ENCODE results near the gene GJB4. TPM values are rescaled to one million over a fixed set of nuclear protein-coding genes. Genes with fewer than 3 reads are reported as not detected.

GJB4 gene
- polyA plus RNA-seq, 2 of the 4 experiments (the other 2 are of a cell fraction), result not detected

GRCh38 chr1:34761176-34761761, 1.7 kb downstream of the GJB4 start:
- Histone ChIP-seq H3K27ac (no peak overlapping the region), H3K4me3 (no peak overlapping the region), H3K4me1 (peaks cover 19% of the 10 kb centered on the region), H3K9me3 (no peaks in the 10 kb centered on the region), H3K4me2 (no peak overlapping the region)
- FAIRE-seq (no peak), ATAC-seq (no peak), DNase-seq (ENCODE audit: low read depth in 1 of 2, low spot score in 1 of 2) (no peak)
- no peak for TF ChIP-seq EHF (CRISPR knock-in tag; IDR thresholded peaks at IDR 0.05)
- no peak for TF ChIP-seq CHD2 (IDR thresholded peaks at IDR 0.05; ENCODE audit: low read length, partially characterized antibody)
- no peak for TF ChIP-seq RCOR1 (IDR thresholded peaks at IDR 0.05; ENCODE audit: low read depth, low read length)
- TF ChIP-seq, protein P1, sequence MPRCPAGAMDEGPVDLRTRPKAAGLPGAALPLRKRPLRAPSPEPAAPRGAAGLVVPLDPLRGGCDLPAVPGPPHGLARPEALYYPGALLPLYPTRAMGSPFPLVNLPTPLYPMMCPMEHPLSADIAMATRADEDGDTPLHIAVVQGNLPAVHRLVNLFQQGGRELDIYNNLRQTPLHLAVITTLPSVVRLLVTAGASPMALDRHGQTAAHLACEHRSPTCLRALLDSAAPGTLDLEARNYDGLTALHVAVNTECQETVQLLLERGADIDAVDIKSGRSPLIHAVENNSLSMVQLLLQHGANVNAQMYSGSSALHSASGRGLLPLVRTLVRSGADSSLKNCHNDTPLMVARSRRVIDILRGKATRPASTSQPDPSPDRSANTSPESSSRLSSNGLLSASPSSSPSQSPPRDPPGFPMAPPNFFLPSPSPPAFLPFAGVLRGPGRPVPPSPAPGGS (IDR thresholded peaks at IDR 0.05), result no peak
- TF ChIP-seq POLR2A (IDR thresholded peaks at IDR 0.05; ENCODE audit: low read length), result no peak
- TF ChIP-seq TFCP2L1 (CRISPR knock-in tag; IDR thresholded peaks at IDR 0.05), result no peak
- TF ChIP-seq, protein P2, sequence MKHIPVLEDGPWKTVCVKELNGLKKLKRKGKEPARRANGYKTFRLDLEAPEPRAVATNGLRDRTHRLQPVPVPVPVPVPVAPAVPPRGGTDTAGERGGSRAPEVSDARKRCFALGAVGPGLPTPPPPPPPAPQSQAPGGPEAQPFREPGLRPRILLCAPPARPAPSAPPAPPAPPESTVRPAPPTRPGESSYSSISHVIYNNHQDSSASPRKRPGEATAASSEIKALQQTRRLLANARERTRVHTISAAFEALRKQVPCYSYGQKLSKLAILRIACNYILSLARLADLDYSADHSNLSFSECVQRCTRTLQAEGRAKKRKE (CRISPR knock-in tag; IDR thresholded peaks at IDR 0.05; ENCODE audit: low read depth), result no peak
- TF ChIP-seq CBX8 (IDR thresholded peaks at IDR 0.05), result no peak
- TF ChIP-seq E2F6 (IDR thresholded peaks at IDR 0.05; ENCODE audit: borderline replicate concordance, low read depth), result no peak
- TF ChIP-seq MYC (IDR thresholded peaks at IDR 0.05; ENCODE audit: borderline replicate concordance, low read length), result no peak
- no peak for TF ChIP-seq RNF2 (IDR thresholded peaks at IDR 0.05; ENCODE audit: borderline replicate concordance, low read depth)
- no peak for TF ChIP-seq CHD4 (IDR thresholded peaks at IDR 0.05; ENCODE audit: borderline replicate concordance)
- no peak for TF ChIP-seq HOXB13 (CRISPR knock-in tag; IDR thresholded peaks at IDR 0.05; ENCODE audit: low read depth)
- TF ChIP-seq PHF8 (IDR thresholded peaks at IDR 0.05; ENCODE audit: borderline replicate concordance, low read depth), result no peak
- no peak for TF ChIP-seq HES2 (IDR thresholded peaks at IDR 0.05)
- no peak for TF ChIP-seq FOXS1 (CRISPR knock-in tag; IDR thresholded peaks at IDR 0.05)
- TF ChIP-seq JUN (IDR thresholded peaks at IDR 0.05), result no peak
- ChIA-PET POLR2A (no interaction called here), CTCF (no interaction called here)
- 94% methylated on average over 27 of the region's 33 CpGs for WGBS (ENCODE audit: missing lambda C conversion rate)

- ChIA-PET POLR2A (no interaction called here), CTCF (interaction anchor here (1.5 kb wide), 1 partner anchor 24 kb away, joined by 4 read pairs; no protein-coding TSS in a partner anchor)
- H3K27ac ChIP-seq, result no peak overlapping the region; a peak in 1 of 6 replicates
- H3K4me1 ChIP-seq, result peaks cover 19% of the 10 kb centered on the region
- ATAC-seq, result no peak
- TF ChIP-seq MYC (IDR thresholded peaks at IDR 0.05; ENCODE audit: borderline replicate concordance, low read length) (no peak), FOXS1 (CRISPR knock-in tag; IDR thresholded peaks at IDR 0.05) (no peak), PBX3 (IDR thresholded peaks at IDR 0.05) (no peak), EHF (CRISPR knock-in tag; IDR thresholded peaks at IDR 0.05) (no peak), EHMT2 (IDR thresholded peaks at IDR 0.05; ENCODE audit: low read depth) (no peak), RFX5 (IDR thresholded peaks at IDR 0.05) (no peak), ZSCAN20 (CRISPR knock-in tag; IDR thresholded peaks at IDR 0.05) (no peak), RARB (CRISPR knock-in tag; IDR thresholded peaks at IDR 0.05) (no peak), HEYL (CRISPR knock-in tag; IDR thresholded peaks at IDR 0.05) (no peak), NPAS2 (CRISPR knock-in tag; IDR thresholded peaks at IDR 0.05; ENCODE audit: borderline replicate concordance) (no peak), POLR2AphosphoS2 (conservative IDR thresholded peaks at IDR 0.05; ENCODE audit: low read length) (no peak), BHLHE40 (IDR thresholded peaks at IDR 0.05; ENCODE audit: low read depth, low read length) (no peak), MAX (IDR thresholded peaks at IDR 0.05) (no peak)
- no peak overlapping the region for H3K4me2 ChIP-seq
- DNase-seq (ENCODE audit: low read depth in 1 of 2, low spot score in 1 of 2), result no peak
- no peak for FAIRE-seq
- no peak overlapping the region for H3K4me3 ChIP-seq
- WGBS (ENCODE audit: missing lambda C conversion rate), result 82% methylated on average over 8 of the region's 13 CpGs
- H3K9me3 ChIP-seq, result no peaks in the 10 kb centered on the region
Observed at GRCh38 chr1:34761776-34762307, 2.3 kb downstream of the GJB4 start.

Measured in A549 (cell line).